Nephron progenitor cell (in vitro differentiated cells): ENCODE results near the gene UBE2R2.

Source experiments
- DNase-seq: peaks from one replicate; pipeline ENCODE4 v3.0.0; 2021
- H3K27ac Mint-ChIP-seq: 2 replicates; pipeline ENCODE4 v1.8.0; 2021; ENCODE audit warnings: mild to moderate bottlenecking, moderate library complexity, mixed read lengths
- H3K27me3 Mint-ChIP-seq: 2 replicates; pipeline ENCODE4 v1.8.0; 2021; ENCODE audit warnings: mild to moderate bottlenecking, low read depth, mixed read lengths; ENCODE audit not compliant: poor library complexity
- H3K36me3 Mint-ChIP-seq: 2 replicates; pipeline ENCODE4 v1.8.0; 2021; ENCODE audit warnings: low read depth, mixed read lengths
- H3K4me1 Mint-ChIP-seq: 2 replicates; pipeline ENCODE4 v1.8.0; 2021; ENCODE audit warnings: mixed read lengths
- H3K4me3 Mint-ChIP-seq: 2 replicates; pipeline ENCODE4 v1.8.0; 2021; ENCODE audit warnings: mild to moderate bottlenecking, moderate library complexity, mixed read lengths
- H3K9me3 Mint-ChIP-seq: 2 replicates; pipeline ENCODE4 v1.8.0; 2021; ENCODE audit warnings: mild to moderate bottlenecking, moderate library complexity, mixed read lengths
- CTCF ChIP-seq: fragments of 200-600 bp; sonication (generic); IDR thresholded peaks from 2 replicates; pipeline ENCODE4 v1.5.0; 2021; ENCODE audit warnings: antibody characterized with exemption

Gene UBE2R2

GRCh38 chr9:33927694-33928093 is 110.7 kb downstream of the UBE2R2 start:
- Mint-ChIP-seq H3K27ac (no peak overlapping the region), H3K36me3 (peaks cover 54% of the 10 kb centered on the region), H3K27me3 (no peaks in the 10 kb centered on the region), H3K4me1 (peaks cover 5% of the 10 kb centered on the region), H3K4me3 (no peak overlapping the region), H3K9me3 (no peaks in the 10 kb centered on the region)
- no peak for DNase-seq
- no peak for TF ChIP-seq CTCF

- no peaks in the 10 kb centered on the region for H3K9me3 Mint-ChIP-seq
- no peaks in the 10 kb centered on the region for H3K4me1 Mint-ChIP-seq
- no peaks in the 10 kb centered on the region for H3K27me3 Mint-ChIP-seq
- no peak overlapping the region for H3K27ac Mint-ChIP-seq
- no peak for TF ChIP-seq CTCF
- DNase-seq, result no peak
- no peak overlapping the region for H3K4me3 Mint-ChIP-seq
- H3K36me3 Mint-ChIP-seq, result peaks cover 73% of the 10 kb centered on the region
These were observed 114.4 kb downstream of the UBE2R2 start for GRCh38 chr9:33931326-33931725.

- TF ChIP-seq CTCF, result no peak
- no peaks in the 10 kb centered on the region for H3K4me1 Mint-ChIP-seq
- no peak overlapping the region for H3K4me3 Mint-ChIP-seq
- H3K27ac Mint-ChIP-seq, result peak overlapping the region; percentile 88
- H3K27me3 Mint-ChIP-seq, result no peaks in the 10 kb centered on the region
- no peak for DNase-seq
- no peaks in the 10 kb centered on the region for H3K9me3 Mint-ChIP-seq
- peaks cover 78% of the 10 kb centered on the region for H3K36me3 Mint-ChIP-seq
These were observed 115.3 kb downstream of the UBE2R2 start for GRCh38 chr9:33932078-33932807.

GRCh38 chr9:33934188-33934878 is 117.4 kb downstream of the UBE2R2 start:
- Mint-ChIP-seq H3K27me3 (no peaks in the 10 kb centered on the region), H3K9me3 (no peaks in the 10 kb centered on the region), H3K4me1 (no peaks in the 10 kb centered on the region), H3K27ac (no peak overlapping the region), H3K4me3 (no peak overlapping the region), H3K36me3 (peaks cover 81% of the 10 kb centered on the region)
- no peak for TF ChIP-seq CTCF
- no peak for DNase-seq

- peaks cover 3% of the 10 kb centered on the region for H3K27me3 Mint-ChIP-seq
- no peak for TF ChIP-seq CTCF
These were observed 123.2 kb downstream of the UBE2R2 start for GRCh38 chr9:33939924-33940874.

More at GRCh38 chr9:33939924-33940874, 123.2 kb downstream of the UBE2R2 start:
- no peak overlapping the region for H3K4me3 Mint-ChIP-seq
- H3K9me3 Mint-ChIP-seq, result no peaks in the 10 kb centered on the region
- peaks cover 68% of the 10 kb centered on the region for H3K36me3 Mint-ChIP-seq
- no peak for DNase-seq
- peak overlapping the region; percentile 48 for H3K27ac Mint-ChIP-seq
- no peaks in the 10 kb centered on the region for H3K4me1 Mint-ChIP-seq
